Endodermal cell (in vitro differentiated cells): ENCODE data around the gene SLC25A10. TPM values are rescaled to one million over a fixed set of nuclear protein-coding genes. Genes with fewer than 3 reads are reported as not detected.

Experiments used
- DNase-seq: peaks from one replicate; pipeline ENCODE4 v3.0.0-alpha.2; 2017
- H3K27ac ChIP-seq: 2 replicates; pipeline ENCODE4 v1.5.1; 2013; ENCODE audit warnings: mild to moderate bottlenecking, low read depth, low read length, moderate library complexity
- H3K27me3 ChIP-seq: 2 replicates; pipeline ENCODE4 v1.6.1; 2013; ENCODE audit warnings: mild to moderate bottlenecking, low read length, moderate library complexity; ENCODE audit not compliant: insufficient read depth, control insufficient read depth, poor library complexity, severe bottlenecking
- H3K36me3 ChIP-seq: 2 replicates; pipeline ENCODE4 v1.7.0; 2013; ENCODE audit warnings: mild to moderate bottlenecking, low read length, moderate library complexity; ENCODE audit not compliant: control insufficient read depth, insufficient read depth
- H3K4me1 ChIP-seq: one replicate; pipeline ENCODE4 v1.7.0; 2013; ENCODE audit warnings: low read length; ENCODE audit not compliant: control insufficient read depth, insufficient read depth
- H3K4me3 ChIP-seq: 2 replicates; pipeline ENCODE4 v1.5.1; 2013; ENCODE audit warnings: mild to moderate bottlenecking, low read length, moderate library complexity
- H3K9ac ChIP-seq: 2 replicates; pipeline ENCODE4 v1.6.1; 2013; ENCODE audit warnings: mild to moderate bottlenecking, low read length, moderate library complexity; ENCODE audit not compliant: poor library complexity, severe bottlenecking; ENCODE audit errors: extremely low read depth
- H3K9me3 ChIP-seq: 2 replicates; pipeline ENCODE4 v1.6.1; 2013; ENCODE audit warnings: mild to moderate bottlenecking, low read length, moderate library complexity; ENCODE audit not compliant: control insufficient read depth
- H3K27ac Mint-ChIP-seq: 2 replicates; pipeline ENCODE4 v1.8.0; 2020; ENCODE audit warnings: mixed read lengths
- H3K27me3 Mint-ChIP-seq: 2 replicates; pipeline ENCODE4 v1.8.0; 2021; ENCODE audit warnings: mild to moderate bottlenecking, mixed read lengths; ENCODE audit not compliant: insufficient read depth
- H3K36me3 Mint-ChIP-seq: 2 replicates; pipeline ENCODE4 v1.8.0; 2020; ENCODE audit warnings: low read depth, mixed read lengths
- H3K4me1 Mint-ChIP-seq: 2 replicates; pipeline ENCODE4 v1.8.0; 2020; ENCODE audit warnings: mixed read lengths
- H3K4me3 Mint-ChIP-seq: 2 replicates; pipeline ENCODE4 v1.8.0; 2020; ENCODE audit warnings: mild to moderate bottlenecking, moderate library complexity, mixed read lengths
- H3K9me3 Mint-ChIP-seq: 2 replicates; pipeline ENCODE4 v1.8.0; 2020; ENCODE audit warnings: mild to moderate bottlenecking, mixed read lengths
- WGBS, 2 experiments: methylation state at CpG; one replicate each; pipeline versions ENCODE4 v1.1.5 to v1.1.7; 2013; ENCODE audit warnings: missing lambda C conversion rate in 2 of 2, mixed read lengths in 1 of 2; ENCODE audit not compliant: insufficient coverage in 1 of 2, insufficient read length in 1 of 2; 5-methylcytosine and 5-hydroxymethylcytosine counted together
- total RNA-seq, 2 donors: library from RNA; stranded (reverse); fragmentation: NEBNext Ultra II Directional in 1 of 2; extraction: Animal tissue kit (Norgen Biotek cat#: 25700) in 1 of 2; gene quantifications; 2 replicates in 1 of 2; 3 replicates in 1 of 2; pipeline ENCODE4 v1.2.1, GENCODE V29; 2021
- TF ChIP-seq, protein P1 (sequence below): fragments of 200-600 bp; sonication (generic); conservative IDR thresholded peaks from 2 replicates; pipeline ENCODE4 v1.5.0; 2021; ENCODE audit warnings: antibody characterized with exemption, mild to moderate bottlenecking

SLC25A10 gene
- total RNA-seq, 2 donors from 2014 or later: 24.8 to 37.6 TPM

DNA sequence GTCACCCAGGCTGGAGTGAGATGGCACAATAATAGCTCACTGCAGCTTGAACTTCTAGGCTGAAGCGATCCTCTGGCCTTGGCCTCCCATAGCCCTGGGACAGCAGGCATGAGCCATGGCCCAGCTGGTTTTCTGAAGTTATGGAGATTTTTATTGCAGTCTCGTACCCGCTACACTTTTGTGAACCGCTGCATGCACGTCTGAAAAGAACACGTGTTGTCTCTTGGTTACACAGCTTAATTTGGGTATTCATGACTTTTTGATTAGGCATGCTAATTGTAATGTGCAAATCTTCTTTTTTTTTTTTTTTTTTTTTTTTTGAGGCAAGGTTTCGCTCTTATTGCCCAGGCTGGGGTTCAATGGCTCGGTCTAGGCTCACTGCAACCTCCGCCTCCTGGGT lies 13.4 kb downstream of the SLC25A10 start:
- H3K9me3 Mint-ChIP-seq: no peaks in the 10 kb centered on the region
- Histone ChIP-seq H3K27ac (no peak overlapping the region), H3K4me1 (no peaks in the 10 kb centered on the region), H3K4me3 (no peak overlapping the region), H3K27me3 (no peaks in the 10 kb centered on the region), H3K9me3 (no peaks in the 10 kb centered on the region), H3K36me3 (no peaks in the 10 kb centered on the region), H3K9ac (no peak overlapping the region)
- H3K27ac Mint-ChIP-seq: no peak overlapping the region
- H3K27me3 Mint-ChIP-seq: no peaks in the 10 kb centered on the region
- H3K4me1 Mint-ChIP-seq: peaks cover 6% of the 10 kb centered on the region
- DNase-seq: no peak
- TF ChIP-seq, protein P1, sequence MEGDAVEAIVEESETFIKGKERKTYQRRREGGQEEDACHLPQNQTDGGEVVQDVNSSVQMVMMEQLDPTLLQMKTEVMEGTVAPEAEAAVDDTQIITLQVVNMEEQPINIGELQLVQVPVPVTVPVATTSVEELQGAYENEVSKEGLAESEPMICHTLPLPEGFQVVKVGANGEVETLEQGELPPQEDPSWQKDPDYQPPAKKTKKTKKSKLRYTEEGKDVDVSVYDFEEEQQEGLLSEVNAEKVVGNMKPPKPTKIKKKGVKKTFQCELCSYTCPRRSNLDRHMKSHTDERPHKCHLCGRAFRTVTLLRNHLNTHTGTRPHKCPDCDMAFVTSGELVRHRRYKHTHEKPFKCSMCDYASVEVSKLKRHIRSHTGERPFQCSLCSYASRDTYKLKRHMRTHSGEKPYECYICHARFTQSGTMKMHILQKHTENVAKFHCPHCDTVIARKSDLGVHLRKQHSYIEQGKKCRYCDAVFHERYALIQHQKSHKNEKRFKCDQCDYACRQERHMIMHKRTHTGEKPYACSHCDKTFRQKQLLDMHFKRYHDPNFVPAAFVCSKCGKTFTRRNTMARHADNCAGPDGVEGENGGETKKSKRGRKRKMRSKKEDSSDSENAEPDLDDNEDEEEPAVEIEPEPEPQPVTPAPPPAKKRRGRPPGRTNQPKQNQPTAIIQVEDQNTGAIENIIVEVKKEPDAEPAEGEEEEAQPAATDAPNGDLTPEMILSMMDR: no peak
- WGBS, 2 experiments: 88 to 92% methylated on average over 7 to 9 of the region's 9 CpGs
- H3K4me3 Mint-ChIP-seq: no peak overlapping the region
- no peaks in the 10 kb centered on the region for H3K36me3 Mint-ChIP-seq

DNA sequence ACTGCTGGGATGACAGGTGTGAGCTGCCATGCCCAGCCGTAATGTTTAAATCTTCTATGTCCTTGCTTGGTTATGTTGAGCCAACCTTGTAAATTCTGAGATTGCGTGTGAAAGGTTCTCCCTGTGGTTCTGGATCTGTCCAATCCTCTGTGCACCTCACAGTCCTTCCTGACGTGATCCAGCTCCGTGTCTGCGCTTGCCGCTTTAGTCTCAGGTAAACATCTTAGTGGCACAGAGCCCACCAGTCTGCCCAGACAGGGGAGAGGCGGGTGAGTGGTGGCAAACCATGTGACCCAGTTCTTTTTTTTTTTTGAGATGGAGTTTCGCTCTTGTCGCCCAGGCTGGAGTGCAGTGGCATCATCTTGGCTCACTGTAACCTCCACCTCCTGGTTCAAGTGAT lies 13.9 kb downstream of the SLC25A10 start:
- no peak for DNase-seq
- peaks cover 6% of the 10 kb centered on the region for H3K4me1 Mint-ChIP-seq

DNA sequence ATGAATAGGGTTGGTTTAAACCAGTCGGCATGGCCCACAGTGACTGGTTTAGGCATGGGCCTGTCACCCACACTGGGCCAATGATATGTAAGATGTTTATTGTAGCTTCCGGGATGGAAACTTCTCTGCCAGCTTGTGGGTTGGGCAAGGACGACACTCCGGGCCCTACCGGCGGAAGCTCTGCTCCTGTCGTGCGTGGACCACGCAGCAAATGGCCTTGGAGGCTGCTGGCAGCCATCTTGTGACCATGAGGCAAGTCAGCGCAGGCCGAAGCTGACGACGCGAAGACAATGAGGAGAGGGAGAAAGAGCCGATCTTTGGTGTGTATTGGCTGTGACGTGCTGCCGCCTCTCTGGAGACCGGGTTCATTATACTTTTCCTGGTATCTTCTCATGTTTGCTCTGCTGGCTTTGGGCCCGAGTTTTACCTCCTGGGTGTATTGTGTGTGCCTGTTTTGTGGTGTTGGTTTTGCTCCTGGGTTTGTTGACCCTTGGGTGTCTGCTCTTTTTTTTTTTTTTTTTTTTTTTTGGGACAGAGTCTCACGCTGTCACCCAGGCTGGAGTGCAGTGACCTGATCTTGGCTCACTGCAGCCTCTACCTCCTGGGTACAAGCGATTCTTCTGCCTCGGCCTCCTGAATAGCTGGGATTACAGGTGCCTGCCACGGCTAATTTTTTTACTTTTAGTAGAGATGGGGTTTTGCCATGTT lies 15.4 kb downstream of the SLC25A10 start:
- Mint-ChIP-seq H3K4me3 (no peak overlapping the region), H3K4me1 (peaks cover 6% of the 10 kb centered on the region), H3K27ac (no peak overlapping the region), H3K27me3 (no peaks in the 10 kb centered on the region), H3K9me3 (no peaks in the 10 kb centered on the region), H3K36me3 (no peaks in the 10 kb centered on the region)
- Histone ChIP-seq H3K27ac (no peak overlapping the region), H3K4me3 (no peak overlapping the region), H3K36me3 (no peaks in the 10 kb centered on the region), H3K4me1 (no peaks in the 10 kb centered on the region), H3K9ac (no peak overlapping the region), H3K27me3 (no peaks in the 10 kb centered on the region), H3K9me3 (no peaks in the 10 kb centered on the region)
- peak; percentile 61 for DNase-seq
- 93 to 96% methylated on average over 16 to 23 of the region's 23 CpGs for WGBS, 2 experiments
- TF ChIP-seq, protein P1: no peak

More for the DNA sequence above, 13.9 kb downstream of the SLC25A10 start:
- H3K27me3 Mint-ChIP-seq: no peaks in the 10 kb centered on the region
- WGBS, 2 experiments: 89 to 93% methylated on average over 7 to 9 of the region's 9 CpGs
- H3K4me1 ChIP-seq: no peaks in the 10 kb centered on the region
- no peaks in the 10 kb centered on the region for H3K36me3 Mint-ChIP-seq
- H3K4me3 ChIP-seq: no peak overlapping the region
- H3K9me3 ChIP-seq: no peaks in the 10 kb centered on the region
- TF ChIP-seq, protein P1: no peak
- H3K27ac ChIP-seq: no peak overlapping the region
- H3K27ac Mint-ChIP-seq: no peak overlapping the region
- H3K9me3 Mint-ChIP-seq: no peaks in the 10 kb centered on the region
- H3K9ac ChIP-seq: no peak overlapping the region
- no peak overlapping the region for H3K4me3 Mint-ChIP-seq
- no peaks in the 10 kb centered on the region for H3K36me3 ChIP-seq
- no peaks in the 10 kb centered on the region for H3K27me3 ChIP-seq
